Measurements from ENCODE around the gene PPL.

DNA sequence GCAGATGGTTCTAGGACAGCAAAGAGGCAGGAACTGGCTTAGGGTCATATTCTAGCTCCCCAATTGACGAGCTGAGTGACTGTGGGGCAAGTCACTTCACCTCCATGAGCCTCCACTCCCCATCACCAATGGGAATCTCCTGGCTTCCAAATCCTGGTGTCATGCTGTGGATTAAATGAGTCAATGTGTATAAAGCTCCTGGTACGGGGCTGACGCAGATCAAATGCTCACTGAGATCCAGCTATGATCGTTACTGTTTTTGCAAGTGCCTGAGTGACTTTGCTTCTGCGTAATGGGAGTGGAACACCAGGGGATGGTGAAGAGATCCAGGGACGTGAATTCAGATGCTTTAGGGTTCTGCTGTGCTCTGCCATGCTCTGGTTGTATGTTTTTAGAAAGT is 23.6 kb upstream of the PPL start:
- TF ChIP-seq SUZ12 (IDR thresholded peaks at IDR 0.05; ENCODE audit: extremely low read depth, insufficient read depth, insufficient read length) = no peak
- TF ChIP-seq YY1 (IDR thresholded peaks at IDR 0.05; ENCODE audit: insufficient read depth, insufficient read length) = no peak
